ENCODE results near the gene COMMD7. TPM values are rescaled to one million over a fixed set of nuclear protein-coding genes. Genes with fewer than 3 reads are reported as not detected.

Gene COMMD7
- total and polyA plus RNA-seq, 7 donors: 15.9 to 55.4 (median 41.0) TPM

- H3K27me3 ChIP-seq (ENCODE audit: insufficient read depth in 3 of 3, low read length in 2 of 3): no peaks in the 10 kb centered on the region
- no peak for TF ChIP-seq CTCF (IDR thresholded peaks at IDR 0.05)
- intact Hi-C loops (cut with DNase I): loop anchor here (5.0 to 10.0 kb wide), 2 partner anchors 510 to 513 kb away; no protein-coding TSS in a partner anchor
- 86 to 92% (median 88%) methylated on average over 13 of the region's 13 CpGs for WGBS, 3 donors
- H3K36me3 ChIP-seq (ENCODE audit: insufficient read depth in 1 of 2, low read depth in 1 of 2): no peaks in the 10 kb centered on the region
- H3K27ac ChIP-seq: no peak overlapping the region
- ATAC-seq (no peak), DNase-seq (no peak)
- peaks cover 12% of the 10 kb centered on the region for H3K4me1 ChIP-seq
- H3K4me3 ChIP-seq: no peak overlapping the region
- H3K9me3 ChIP-seq: no peaks in the 10 kb centered on the region
Measured at GRCh38 chr20:32784369-32785080, 41.3 kb upstream of the COMMD7 start.

DNA sequence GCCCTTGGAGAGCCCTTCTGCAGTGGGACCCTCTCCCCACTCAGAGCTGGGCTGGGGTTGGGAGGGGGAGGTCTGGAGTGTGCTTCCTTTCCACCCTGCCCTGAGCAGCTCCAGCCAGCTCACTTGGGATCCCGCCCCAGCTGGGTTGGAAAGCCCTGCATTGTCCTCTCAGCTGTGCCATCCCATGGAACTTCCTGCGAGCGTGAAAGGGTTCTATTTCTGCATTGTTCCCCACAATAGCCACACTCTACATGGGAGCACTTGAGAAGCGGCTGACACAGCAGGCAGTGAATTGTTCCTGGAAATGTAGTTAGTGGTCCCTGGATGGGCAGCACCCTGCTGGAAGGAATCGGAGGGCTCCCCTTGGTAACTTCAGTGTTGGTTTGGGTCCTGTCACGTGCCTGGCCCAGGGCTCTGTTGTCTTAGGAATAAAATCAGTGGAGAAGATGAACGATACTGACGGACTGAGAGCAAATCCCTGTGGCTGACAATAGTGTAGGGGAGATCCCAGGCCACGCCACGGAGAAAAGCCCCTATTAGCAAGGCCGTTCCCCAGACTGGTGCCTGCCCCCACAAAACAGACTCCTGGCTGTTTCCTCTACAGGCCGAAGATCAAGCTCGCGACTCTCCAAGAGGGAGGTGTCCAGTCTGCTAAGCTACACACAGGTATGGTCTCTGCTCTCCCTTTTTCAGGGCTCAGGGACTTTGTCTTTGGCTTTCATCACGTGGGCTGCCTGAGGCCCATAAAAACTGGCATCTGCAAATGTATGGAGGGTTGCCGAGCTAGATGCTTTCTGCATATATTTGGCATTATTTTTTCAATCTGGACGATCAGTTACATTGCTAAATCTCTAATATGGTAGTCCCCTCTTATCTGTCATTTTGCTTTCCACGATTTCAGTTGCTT lies 37.7 kb upstream of the COMMD7 start:
- no peaks in the 10 kb centered on the region for H3K9me3 ChIP-seq
- no peak overlapping the region for H3K4me3 ChIP-seq
- peaks cover 4% of the 10 kb centered on the region for H3K4me1 ChIP-seq
- intact Hi-C loops (cut with DNase I): loop anchor here in 1 of 2 donors (10.0 kb wide), 1 partner anchor 514 kb away; no protein-coding TSS in a partner anchor
- no peak for DNase-seq
- H3K36me3 ChIP-seq (ENCODE audit: insufficient read depth in 1 of 2, low read depth in 1 of 2): no peaks in the 10 kb centered on the region
- no peak overlapping the region for H3K27ac ChIP-seq
- no peak for ATAC-seq
- WGBS, 3 donors: 88 to 94% (median 93%) methylated on average over 18 of the region's 18 CpGs
- TF ChIP-seq CTCF (IDR thresholded peaks at IDR 0.05): no peak
- H3K27me3 ChIP-seq (ENCODE audit: insufficient read depth in 3 of 3, low read length in 2 of 3): no peaks in the 10 kb centered on the region

GRCh38 chr20:32780278-32780677 lies 37.0 kb upstream of the COMMD7 start:
- Histone ChIP-seq H3K27ac (no peak overlapping the region), H3K4me1 (no peaks in the 10 kb centered on the region), H3K4me3 (no peak overlapping the region), H3K27me3 (ENCODE audit: insufficient read depth in 3 of 3, low read length in 2 of 3) (no peaks in the 10 kb centered on the region), H3K36me3 (ENCODE audit: insufficient read depth in 1 of 2, low read depth in 1 of 2) (no peaks in the 10 kb centered on the region), H3K9me3 (no peaks in the 10 kb centered on the region)
- 92 to 94% (median 93%) methylated on average over 15 to 16 of the region's 16 CpGs for WGBS, 3 donors
- TF ChIP-seq CTCF (IDR thresholded peaks at IDR 0.05): no peak
- ATAC-seq (no peak), DNase-seq (no peak)
- intact Hi-C loops (cut with DNase I): loop anchor here in 1 of 2 donors (10.0 kb wide), 1 partner anchor 515 kb away; no protein-coding TSS in a partner anchor

DNA sequence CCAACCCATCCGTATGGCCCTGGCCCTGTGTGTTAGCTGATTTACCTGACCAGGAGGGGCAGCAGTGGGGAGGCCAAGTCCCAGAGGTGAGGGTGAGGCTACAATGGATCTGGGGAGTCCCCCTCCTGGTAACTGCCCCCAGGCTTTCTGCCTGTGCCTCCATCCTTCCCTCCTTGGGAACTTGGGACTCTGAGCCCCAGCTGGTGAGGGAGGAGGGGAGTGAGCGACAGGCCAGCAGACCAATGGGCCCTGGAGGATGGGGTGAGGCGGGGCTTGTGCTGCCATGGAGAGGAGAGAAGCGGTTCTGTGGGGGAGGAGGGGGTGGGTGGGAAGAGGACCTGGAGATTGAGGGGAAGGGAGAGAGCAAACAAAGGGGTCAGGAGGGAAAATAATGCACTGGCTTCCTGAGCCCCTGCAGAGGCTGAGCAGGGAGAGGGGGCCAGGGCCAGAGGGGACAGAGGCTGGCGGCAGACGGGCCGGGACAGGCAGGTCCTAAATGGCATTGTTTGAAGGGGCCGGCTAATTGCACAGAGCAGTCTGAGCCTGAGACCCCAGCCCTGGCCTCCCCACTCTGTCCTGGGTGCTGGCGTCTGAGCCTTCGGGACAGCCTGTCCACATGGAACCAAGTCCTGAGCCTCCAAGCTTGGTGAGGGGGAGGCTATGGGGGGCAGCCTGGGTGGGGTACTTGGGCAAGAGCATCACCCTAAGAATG lies 36.4 kb upstream of the COMMD7 start:
- no peaks in the 10 kb centered on the region for H3K4me1 ChIP-seq
- H3K27me3 ChIP-seq (ENCODE audit: insufficient read depth in 3 of 3, low read length in 2 of 3): no peaks in the 10 kb centered on the region
- intact Hi-C loops (cut with DNase I): loop anchor here (2.0 to 10.0 kb wide), 2 partner anchors 105 to 515 kb away; no protein-coding TSS in a partner anchor
- no peak for DNase-seq
- H3K27ac ChIP-seq: no peak overlapping the region
- no peaks in the 10 kb centered on the region for H3K36me3 ChIP-seq (ENCODE audit: insufficient read depth in 1 of 2, low read depth in 1 of 2)
- no peak for TF ChIP-seq CTCF (IDR thresholded peaks at IDR 0.05)
- no peaks in the 10 kb centered on the region for H3K9me3 ChIP-seq
- no peak for ATAC-seq
- H3K4me3 ChIP-seq: no peak overlapping the region
- WGBS, 3 donors: 88 to 93% (median 89%) methylated on average over 9 to 10 of the region's 10 CpGs

All from psoas muscle (tissue), 8 donors.